WTC11 (cell line): Measurements from ENCODE around the gene KRT76. TPM values are rescaled to one million over a fixed set of nuclear protein-coding genes. Genes with fewer than 3 reads are reported as not detected.

Experiments
- ATAC-seq: fragments of 200-7000 bp; cut with Tn5 transposase; 2 replicates; pipeline ENCODE4 v1.10.0; 2021; ENCODE audit warnings: mild to moderate bottlenecking, moderate library complexity
- CTCF ChIA-PET: fragments of 300-600 bp; sonication (Branson Sonifier 250); formaldehyde crosslinking; loops from one replicate; lab custom pipeline; 2021; ENCODE audit warnings: antibody characterized with exemption; lab: Charles Lee
- POLR2A ChIA-PET: fragments of 350-600 bp; sonication (Branson Sonifier 250); formaldehyde crosslinking; loops from one replicate; lab custom pipeline; 2021; ENCODE audit warnings: antibody characterized with exemption; lab: Charles Lee
- DNase-seq: peaks from one replicate; pipeline ENCODE4 v3.0.0; 2021; ENCODE audit warnings: low spot score
- H3K27ac Mint-ChIP-seq: 2 replicates; pipeline ENCODE4 v1.8.0; 2021; ENCODE audit warnings: mixed read lengths
- H3K27me3 Mint-ChIP-seq: 2 replicates; pipeline ENCODE4 v1.8.0; 2021; ENCODE audit warnings: low read depth, mild to moderate bottlenecking, moderate library complexity, mixed read lengths
- H3K36me3 Mint-ChIP-seq: 2 replicates; pipeline ENCODE4 v1.8.0; 2021; ENCODE audit warnings: mixed read lengths
- H3K4me1 Mint-ChIP-seq: 2 replicates; pipeline ENCODE4 v1.8.0; 2022; ENCODE audit warnings: mixed read lengths
- H3K4me3 Mint-ChIP-seq: 2 replicates; pipeline ENCODE4 v1.8.0; 2021; ENCODE audit warnings: mild to moderate bottlenecking, moderate library complexity, mixed read lengths
- H3K9me3 Mint-ChIP-seq: 2 replicates; pipeline ENCODE4 v1.8.0; 2021; ENCODE audit warnings: mixed read lengths
- CBFB ChIP-seq: sonication (generic); formaldehyde crosslinking; IDR thresholded peaks from 2 replicates; pipeline ENCODE4 v1.8.1; 2022; ENCODE audit warnings: mild to moderate bottlenecking, low read depth, missing genetic modification reagents
- CREM ChIP-seq: sonication (generic); formaldehyde crosslinking; IDR thresholded peaks from 2 replicates; pipeline ENCODE4 v1.8.1; 2022; ENCODE audit warnings: mild to moderate bottlenecking, missing genetic modification reagents, moderate library complexity
- NR1H2 ChIP-seq: sonication (generic); formaldehyde crosslinking; IDR thresholded peaks from 2 replicates; pipeline ENCODE4 v1.9.0; 2021; ENCODE audit warnings: mild to moderate bottlenecking, moderate library complexity, missing genetic modification reagents
- NR3C1 ChIP-seq: sonication (generic); formaldehyde crosslinking; conservative IDR thresholded peaks from 2 replicates; pipeline ENCODE4 v1.8.1; 2023; ENCODE audit warnings: low read depth, mild to moderate bottlenecking, missing genetic modification reagents
- TEAD4 ChIP-seq: sonication (generic); formaldehyde crosslinking; IDR thresholded peaks from 2 replicates; pipeline ENCODE4 v1.8.0; 2022; ENCODE audit warnings: mild to moderate bottlenecking, missing genetic modification reagents
- TP53 ChIP-seq: sonication (generic); formaldehyde crosslinking; IDR thresholded peaks from 2 replicates; pipeline ENCODE4 v1.8.1; 2023; ENCODE audit warnings: mild to moderate bottlenecking, missing genetic modification reagents
- ZBTB21 ChIP-seq: sonication (generic); formaldehyde crosslinking; IDR thresholded peaks from 2 replicates; pipeline ENCODE4 v1.8.1; 2023; ENCODE audit warnings: mild to moderate bottlenecking, missing genetic modification reagents, borderline replicate concordance
- ZNF263 ChIP-seq: sonication (generic); formaldehyde crosslinking; IDR thresholded peaks from 2 replicates; pipeline ENCODE4 v1.8.1; 2022; ENCODE audit warnings: low read depth, mild to moderate bottlenecking, moderate library complexity, missing genetic modification reagents
- ZNF317 ChIP-seq: sonication (generic); formaldehyde crosslinking; IDR thresholded peaks from 2 replicates; pipeline ENCODE4 v1.8.1; 2023; ENCODE audit warnings: low read depth, mild to moderate bottlenecking, moderate library complexity, missing genetic modification reagents, borderline replicate concordance
- total RNA-seq: library from RNA; stranded (reverse); gene quantifications from 3 replicates; pipeline ENCODE4 v1.2.3, GENCODE V29; 2021
- TF ChIP-seq, protein P1 (sequence below): fragments of 250-450 bp; sonication (Bioruptor Pico); IDR thresholded peaks from 2 replicates; pipeline ENCODE4 v1.9.0; 2021; ENCODE audit warnings: moderate library complexity, mild to moderate bottlenecking, inconsistent platforms, borderline replicate concordance
- TF ChIP-seq, protein P2 (sequence below): sonication (generic); formaldehyde crosslinking; IDR thresholded peaks from 2 replicates; pipeline ENCODE4 v1.8.1; 2023; ENCODE audit warnings: mild to moderate bottlenecking, missing genetic modification reagents, borderline replicate concordance
- TF ChIP-seq, protein P3 (sequence below): sonication (generic); formaldehyde crosslinking; IDR thresholded peaks from 2 replicates; pipeline ENCODE4 v1.8.1; 2023; ENCODE audit warnings: mild to moderate bottlenecking, missing genetic modification reagents, moderate library complexity
- TF ChIP-seq, protein P4 (sequence below): fragments of 250-450 bp; sonication (Bioruptor Pico); IDR thresholded peaks from 2 replicates; pipeline ENCODE4 v2.1.2; 2022; ENCODE audit warnings: mild to moderate bottlenecking, moderate library complexity
- TF ChIP-seq, protein P5 (sequence below): sonication (generic); formaldehyde crosslinking; IDR thresholded peaks from 2 replicates; pipeline ENCODE4 v1.8.0; 2022; ENCODE audit warnings: mild to moderate bottlenecking, missing genetic modification reagents
- TF ChIP-seq, protein P6 (sequence below): sonication (generic); formaldehyde crosslinking; IDR thresholded peaks from 2 replicates; pipeline ENCODE4 v1.8.0; 2023; ENCODE audit warnings: mild to moderate bottlenecking, missing genetic modification reagents

Gene KRT76
- total RNA-seq, 1 experiment from 2014 or later = not detected

DNA sequence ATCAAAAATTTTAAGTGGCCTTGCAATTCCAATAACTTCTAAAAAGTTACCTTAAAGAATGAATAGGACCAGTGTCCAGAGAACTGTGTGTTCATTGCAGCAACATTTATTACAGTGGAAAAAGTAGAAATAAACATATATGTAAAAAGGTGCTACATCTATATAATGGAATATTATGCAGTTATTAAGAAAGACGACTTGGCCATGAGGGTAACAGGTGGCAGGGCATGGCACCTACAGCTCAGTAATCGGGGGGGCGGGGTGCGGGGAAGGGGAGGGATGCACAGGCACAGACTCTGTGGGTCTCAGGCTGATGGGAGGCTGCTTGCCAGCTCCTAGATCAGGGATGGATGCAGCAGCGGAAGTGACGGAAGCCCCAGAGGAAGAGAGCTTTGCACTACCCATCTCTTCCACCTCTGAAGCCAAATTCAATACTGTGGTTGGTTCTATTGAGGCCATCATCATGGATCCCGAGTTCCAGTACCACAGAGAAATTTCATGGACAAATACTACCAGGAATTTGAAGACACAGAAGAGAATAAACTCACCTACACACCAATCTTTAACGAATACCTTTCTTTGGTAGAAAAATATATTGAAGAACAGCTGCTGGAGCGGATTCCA, 14.0 kb downstream of the KRT76 start:
- CTCF ChIA-PET = no interaction called here
- H3K36me3 Mint-ChIP-seq = peaks cover 18% of the 10 kb centered on the region

More for the DNA sequence above, 14.0 kb downstream of the KRT76 start:
- no peak for TF ChIP-seq ZNF263 (CRISPR knock-in tag)
- TF ChIP-seq, protein P1, sequence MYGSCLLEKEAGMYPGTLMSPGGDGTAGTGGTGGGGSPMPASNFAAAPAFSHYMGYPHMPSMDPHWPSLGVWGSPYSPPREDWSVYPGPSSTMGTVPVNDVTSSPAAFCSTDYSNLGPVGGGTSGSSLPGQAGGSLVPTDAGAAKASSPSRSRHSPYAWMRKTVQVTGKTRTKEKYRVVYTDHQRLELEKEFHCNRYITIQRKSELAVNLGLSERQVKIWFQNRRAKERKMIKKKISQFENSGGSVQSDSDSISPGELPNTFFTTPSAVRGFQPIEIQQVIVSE = no peak
- TF ChIP-seq, protein P2, sequence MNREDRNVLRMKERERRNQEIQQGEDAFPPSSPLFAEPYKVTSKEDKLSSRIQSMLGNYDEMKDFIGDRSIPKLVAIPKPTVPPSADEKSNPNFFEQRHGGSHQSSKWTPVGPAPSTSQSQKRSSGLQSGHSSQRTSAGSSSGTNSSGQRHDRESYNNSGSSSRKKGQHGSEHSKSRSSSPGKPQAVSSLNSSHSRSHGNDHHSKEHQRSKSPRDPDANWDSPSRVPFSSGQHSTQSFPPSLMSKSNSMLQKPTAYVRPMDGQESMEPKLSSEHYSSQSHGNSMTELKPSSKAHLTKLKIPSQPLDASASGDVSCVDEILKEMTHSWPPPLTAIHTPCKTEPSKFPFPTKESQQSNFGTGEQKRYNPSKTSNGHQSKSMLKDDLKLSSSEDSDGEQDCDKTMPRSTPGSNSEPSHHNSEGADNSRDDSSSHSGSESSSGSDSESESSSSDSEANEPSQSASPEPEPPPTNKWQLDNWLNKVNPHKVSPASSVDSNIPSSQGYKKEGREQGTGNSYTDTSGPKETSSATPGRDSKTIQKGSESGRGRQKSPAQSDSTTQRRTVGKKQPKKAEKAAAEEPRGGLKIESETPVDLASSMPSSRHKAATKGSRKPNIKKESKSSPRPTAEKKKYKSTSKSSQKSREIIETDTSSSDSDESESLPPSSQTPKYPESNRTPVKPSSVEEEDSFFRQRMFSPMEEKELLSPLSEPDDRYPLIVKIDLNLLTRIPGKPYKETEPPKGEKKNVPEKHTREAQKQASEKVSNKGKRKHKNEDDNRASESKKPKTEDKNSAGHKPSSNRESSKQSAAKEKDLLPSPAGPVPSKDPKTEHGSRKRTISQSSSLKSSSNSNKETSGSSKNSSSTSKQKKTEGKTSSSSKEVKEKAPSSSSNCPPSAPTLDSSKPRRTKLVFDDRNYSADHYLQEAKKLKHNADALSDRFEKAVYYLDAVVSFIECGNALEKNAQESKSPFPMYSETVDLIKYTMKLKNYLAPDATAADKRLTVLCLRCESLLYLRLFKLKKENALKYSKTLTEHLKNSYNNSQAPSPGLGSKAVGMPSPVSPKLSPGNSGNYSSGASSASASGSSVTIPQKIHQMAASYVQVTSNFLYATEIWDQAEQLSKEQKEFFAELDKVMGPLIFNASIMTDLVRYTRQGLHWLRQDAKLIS (CRISPR knock-in tag) = no peak
- TF ChIP-seq CREM (CRISPR knock-in tag) = no peak
- TF ChIP-seq, protein P3, sequence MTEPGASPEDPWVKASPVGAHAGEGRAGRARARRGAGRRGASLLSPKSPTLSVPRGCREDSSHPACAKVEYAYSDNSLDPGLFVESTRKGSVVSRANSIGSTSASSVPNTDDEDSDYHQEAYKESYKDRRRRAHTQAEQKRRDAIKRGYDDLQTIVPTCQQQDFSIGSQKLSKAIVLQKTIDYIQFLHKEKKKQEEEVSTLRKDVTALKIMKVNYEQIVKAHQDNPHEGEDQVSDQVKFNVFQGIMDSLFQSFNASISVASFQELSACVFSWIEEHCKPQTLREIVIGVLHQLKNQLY (CRISPR knock-in tag) = no peak
- TF ChIP-seq ZBTB21 = no peak
- TF ChIP-seq NR3C1 (CRISPR knock-in tag) = no peak
- TF ChIP-seq ZNF317 (CRISPR knock-in tag) = no peak
- no peak for TF ChIP-seq TEAD4
- no peak for TF ChIP-seq CBFB (CRISPR knock-in tag)
- TF ChIP-seq, protein P4, sequence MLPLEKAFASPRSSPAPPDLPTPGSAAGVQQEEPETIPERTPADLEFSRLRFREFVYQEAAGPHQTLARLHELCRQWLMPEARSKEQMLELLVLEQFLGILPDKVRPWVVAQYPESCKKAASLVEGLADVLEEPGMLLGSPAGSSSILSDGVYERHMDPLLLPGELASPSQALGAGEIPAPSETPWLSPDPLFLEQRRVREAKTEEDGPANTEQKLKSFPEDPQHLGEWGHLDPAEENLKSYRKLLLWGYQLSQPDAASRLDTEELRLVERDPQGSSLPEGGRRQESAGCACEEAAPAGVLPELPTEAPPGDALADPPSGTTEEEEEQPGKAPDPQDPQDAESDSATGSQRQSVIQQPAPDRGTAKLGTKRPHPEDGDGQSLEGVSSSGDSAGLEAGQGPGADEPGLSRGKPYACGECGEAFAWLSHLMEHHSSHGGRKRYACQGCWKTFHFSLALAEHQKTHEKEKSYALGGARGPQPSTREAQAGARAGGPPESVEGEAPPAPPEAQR = no peak
- no peak for TF ChIP-seq TP53 (CRISPR knock-in tag)
- TF ChIP-seq, protein P5, sequence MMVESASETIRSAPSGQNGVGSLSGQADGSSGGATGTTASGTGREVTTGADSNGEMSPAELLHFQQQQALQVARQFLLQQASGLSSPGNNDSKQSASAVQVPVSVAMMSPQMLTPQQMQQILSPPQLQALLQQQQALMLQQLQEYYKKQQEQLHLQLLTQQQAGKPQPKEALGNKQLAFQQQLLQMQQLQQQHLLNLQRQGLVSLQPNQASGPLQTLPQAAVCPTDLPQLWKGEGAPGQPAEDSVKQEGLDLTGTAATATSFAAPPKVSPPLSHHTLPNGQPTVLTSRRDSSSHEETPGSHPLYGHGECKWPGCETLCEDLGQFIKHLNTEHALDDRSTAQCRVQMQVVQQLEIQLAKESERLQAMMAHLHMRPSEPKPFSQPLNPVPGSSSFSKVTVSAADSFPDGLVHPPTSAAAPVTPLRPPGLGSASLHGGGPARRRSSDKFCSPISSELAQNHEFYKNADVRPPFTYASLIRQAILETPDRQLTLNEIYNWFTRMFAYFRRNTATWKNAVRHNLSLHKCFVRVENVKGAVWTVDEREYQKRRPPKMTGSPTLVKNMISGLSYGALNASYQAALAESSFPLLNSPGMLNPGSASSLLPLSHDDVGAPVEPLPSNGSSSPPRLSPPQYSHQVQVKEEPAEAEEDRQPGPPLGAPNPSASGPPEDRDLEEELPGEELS (CRISPR knock-in tag) = no peak
- no peak for TF ChIP-seq NR1H2 (CRISPR knock-in tag)
- TF ChIP-seq, protein P6, sequence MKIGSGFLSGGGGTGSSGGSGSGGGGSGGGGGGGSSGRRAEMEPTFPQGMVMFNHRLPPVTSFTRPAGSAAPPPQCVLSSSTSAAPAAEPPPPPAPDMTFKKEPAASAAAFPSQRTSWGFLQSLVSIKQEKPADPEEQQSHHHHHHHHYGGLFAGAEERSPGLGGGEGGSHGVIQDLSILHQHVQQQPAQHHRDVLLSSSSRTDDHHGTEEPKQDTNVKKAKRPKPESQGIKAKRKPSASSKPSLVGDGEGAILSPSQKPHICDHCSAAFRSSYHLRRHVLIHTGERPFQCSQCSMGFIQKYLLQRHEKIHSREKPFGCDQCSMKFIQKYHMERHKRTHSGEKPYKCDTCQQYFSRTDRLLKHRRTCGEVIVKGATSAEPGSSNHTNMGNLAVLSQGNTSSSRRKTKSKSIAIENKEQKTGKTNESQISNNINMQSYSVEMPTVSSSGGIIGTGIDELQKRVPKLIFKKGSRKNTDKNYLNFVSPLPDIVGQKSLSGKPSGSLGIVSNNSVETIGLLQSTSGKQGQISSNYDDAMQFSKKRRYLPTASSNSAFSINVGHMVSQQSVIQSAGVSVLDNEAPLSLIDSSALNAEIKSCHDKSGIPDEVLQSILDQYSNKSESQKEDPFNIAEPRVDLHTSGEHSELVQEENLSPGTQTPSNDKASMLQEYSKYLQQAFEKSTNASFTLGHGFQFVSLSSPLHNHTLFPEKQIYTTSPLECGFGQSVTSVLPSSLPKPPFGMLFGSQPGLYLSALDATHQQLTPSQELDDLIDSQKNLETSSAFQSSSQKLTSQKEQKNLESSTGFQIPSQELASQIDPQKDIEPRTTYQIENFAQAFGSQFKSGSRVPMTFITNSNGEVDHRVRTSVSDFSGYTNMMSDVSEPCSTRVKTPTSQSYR = no peak
- POLR2A ChIA-PET = no interaction called here
- Mint-ChIP-seq H3K27ac (no peak overlapping the region), H3K4me3 (no peak overlapping the region), H3K9me3 (no peaks in the 10 kb centered on the region; the same call in none of the 2 replicates), H3K4me1 (no peaks in the 10 kb centered on the region), H3K27me3 (peaks cover 18% of the 10 kb centered on the region)
- ATAC-seq (no peak), DNase-seq (no peak)
